NCI-H187 (cell line): Measurements from ENCODE around the gene OR2B3.
"Not testable (repeated sequence)": the region's sequence is repeated elsewhere in the genome, so short reads cannot be mapped to it uniquely, and the experiment has no call there.

ENCODE experiments used
- DNase-seq, 2 experiments: peaks; one replicate each; lab custom pipeline; 2025; lab: John Stamatoyannopoulos, UW

OR2B3 gene

GRCh38 chr6:29087213-29087612 lies at the start of gene OR2B3:
Gene OR2B3, minus strand, starts transcription at chr6:29087313. Its CDS starts 65 bp downstream, at chr6:29087248.
- DNase-seq: no peak

GRCh38 chr6:29131691-29132090 lies 44.6 kb upstream of the OR2B3 start:
- DNase-seq: no peak

- DNase-seq: no peak
Measured at GRCh38 chr6:29130644-29131043, 43.5 kb upstream of the OR2B3 start.

- DNase-seq: no peak
Measured at GRCh38 chr6:29129326-29130012, 42.4 kb upstream of the OR2B3 start.

GRCh38 chr6:29114964-29115363 lies 27.9 kb upstream of the OR2B3 start:
- DNase-seq: not testable (repeated sequence)

GRCh38 chr6:29112135-29112534 lies 25.0 kb upstream of the OR2B3 start:
- DNase-seq: no peak

GRCh38 chr6:29107758-29108157 lies 20.6 kb upstream of the OR2B3 start, which contains the start of gene OR2J3:
Gene OR2J3, plus strand, starts transcription at chr6:29108058. Its CDS starts 3,833 bp downstream, at chr6:29111891.
- DNase-seq: no peak

- no peak for DNase-seq
Measured at GRCh38 chr6:29099190-29099589, 12.1 kb upstream of the OR2B3 start, which contains the start of gene OR2J1. Gene OR2J1, plus strand, starts transcription at chr6:29099490. Its CDS starts 1,453 bp downstream, at chr6:29100943.

GRCh38 chr6:29097803-29098202 lies 10.7 kb upstream of the OR2B3 start:
- no peak for DNase-seq

- DNase-seq: no peak
Measured at GRCh38 chr6:29092957-29093356, 5.8 kb upstream of the OR2B3 start.

- DNase-seq: no peak
Measured at GRCh38 chr6:29082457-29082856, 4.7 kb downstream of the OR2B3 start.

GRCh38 chr6:29081312-29081711 lies 5.8 kb downstream of the OR2B3 start:
- DNase-seq: no peak

- no peak for DNase-seq
Measured at GRCh38 chr6:29079203-29079602, 7.9 kb downstream of the OR2B3 start.

- no peak for DNase-seq
Measured at GRCh38 chr6:29071831-29072723, 15.0 kb downstream of the OR2B3 start.

GRCh38 chr6:29051680-29052079 lies 35.4 kb downstream of the OR2B3 start:
- DNase-seq: no peak

GRCh38 chr6:29045075-29045474 lies 42.0 kb downstream of the OR2B3 start, which contains the start of gene OR2W1:
Gene OR2W1, minus strand, starts transcription at chr6:29045175. Its CDS starts 0 bp downstream, at chr6:29045175.
- DNase-seq: no peak
